ENCODE results near the gene ARSG.

Gene ARSG

GRCh38 chr17:68427575-68427974 is 136.3 kb downstream of the ARSG start:
- no peak for DNase-seq (ENCODE audit: low read depth, low spot score)

DNA sequence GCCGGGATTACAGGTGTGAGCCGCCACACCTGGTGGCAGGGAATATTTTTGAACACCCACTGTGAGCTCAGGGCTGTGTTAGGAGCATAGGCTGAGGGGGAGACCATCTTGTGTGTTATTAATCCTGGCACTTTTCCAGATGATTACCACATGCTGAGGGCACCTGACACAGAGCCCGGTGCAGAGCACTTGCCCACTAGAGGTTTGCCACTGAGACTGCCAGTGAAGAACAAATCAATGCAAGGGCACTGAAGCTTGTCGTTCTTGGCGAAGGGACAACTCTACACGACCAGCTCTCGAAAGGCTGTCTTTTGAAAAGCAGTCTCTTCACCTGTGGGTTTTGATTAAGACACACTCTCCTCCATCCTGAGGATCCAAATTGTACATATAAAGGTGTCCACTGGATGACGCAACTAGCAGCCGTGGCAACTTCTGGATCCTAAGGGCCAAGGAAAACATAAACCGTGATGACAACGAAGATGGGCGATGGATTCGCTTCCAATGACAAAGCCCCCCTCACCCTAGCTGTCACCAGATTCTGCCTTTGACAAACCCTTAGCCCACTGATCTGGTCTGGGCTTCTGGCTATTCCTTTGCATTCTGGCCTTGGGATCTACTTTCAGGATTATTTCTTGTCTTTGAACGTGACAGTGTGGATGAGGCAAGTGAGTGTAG is 137.3 kb downstream of the ARSG start:
- DNase-seq (ENCODE audit: low read depth, low spot score) = no peak

DNA sequence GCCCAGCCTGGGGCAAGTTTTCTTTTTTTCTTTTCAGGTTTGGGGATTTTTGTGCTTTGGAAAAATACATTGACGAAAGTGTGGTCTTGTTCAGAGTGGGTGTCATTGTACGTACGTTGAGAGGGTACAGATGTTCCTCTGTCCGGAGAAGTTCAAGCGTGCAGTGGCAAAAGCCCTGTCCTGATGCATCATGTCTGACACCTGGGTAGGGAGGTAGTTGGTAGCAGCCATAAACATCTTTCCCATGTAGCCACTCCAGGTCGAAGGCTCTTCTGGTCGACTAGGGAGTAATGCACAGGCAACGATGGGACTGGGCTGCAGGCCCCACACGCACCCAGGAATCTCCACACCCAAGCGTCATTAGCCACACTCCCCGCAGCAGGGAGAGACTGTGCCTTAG is 138.6 kb downstream of the ARSG start:
- DNase-seq (ENCODE audit: low read depth, low spot score) = no peak

GRCh38 chr17:68431045-68431608 is 139.8 kb downstream of the ARSG start:
- no peak for DNase-seq (ENCODE audit: low read depth, low spot score)

DNA sequence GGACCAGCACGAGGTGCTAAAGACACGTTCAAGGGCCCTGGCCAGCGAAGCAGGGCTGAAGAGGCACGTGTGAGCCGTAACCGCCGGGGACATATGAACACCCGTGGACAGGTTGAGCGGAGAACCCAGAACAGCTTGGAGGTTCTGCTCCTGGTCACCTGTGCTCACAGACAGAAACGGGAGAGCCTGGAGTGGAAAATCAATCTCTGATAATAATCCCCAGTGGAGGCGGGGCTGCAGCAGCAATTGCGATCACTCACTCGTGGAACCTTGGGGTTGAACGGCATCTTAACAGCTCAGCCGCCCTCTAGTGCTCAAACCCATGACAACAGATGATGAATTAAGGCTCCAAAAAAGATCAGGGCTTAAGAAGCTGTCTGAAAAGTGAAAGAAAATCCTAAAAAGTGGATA is 140.4 kb downstream of the ARSG start:
- DNase-seq (ENCODE audit: low read depth, low spot score) = peak; percentile 49

GRCh38 chr17:68432086-68432864 is 141.0 kb downstream of the ARSG start:
- no peak for DNase-seq (ENCODE audit: low read depth, low spot score)

- no peak for DNase-seq (ENCODE audit: low read depth, low spot score)
These were observed 141.9 kb downstream of the ARSG start for GRCh38 chr17:68433211-68433610.

DNA sequence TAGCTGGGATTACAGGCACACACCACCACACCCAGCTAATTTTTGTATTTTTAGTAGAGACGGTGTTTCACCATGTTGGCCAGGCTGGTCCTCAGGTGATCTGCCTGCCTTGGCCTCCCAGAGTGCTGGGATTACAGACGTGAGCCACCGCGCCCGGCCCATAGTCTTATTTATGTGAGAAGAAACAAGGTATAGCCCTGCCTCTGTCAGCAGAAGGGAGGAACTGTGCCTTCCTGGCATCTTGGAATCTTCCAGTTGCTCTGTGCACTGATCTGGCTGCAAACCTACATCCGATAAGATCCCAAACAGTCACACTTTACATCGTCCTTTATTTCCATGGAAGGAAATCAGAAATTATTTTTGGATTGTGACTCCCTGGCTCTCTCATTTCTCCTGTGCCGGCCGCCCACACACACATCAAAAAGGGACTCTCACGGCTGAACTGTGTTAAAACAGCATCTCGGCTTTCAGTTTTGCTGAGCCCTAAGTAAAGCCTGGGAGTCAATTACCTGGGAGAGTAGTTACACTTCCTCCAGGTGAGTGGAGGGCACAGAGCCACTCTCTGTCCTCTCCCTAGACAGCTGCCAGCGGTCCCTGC is 142.7 kb downstream of the ARSG start:
- DNase-seq (ENCODE audit: low read depth, low spot score) = no peak

- DNase-seq (ENCODE audit: low read depth, low spot score) = no peak
These were observed 144.1 kb downstream of the ARSG start for GRCh38 chr17:68435361-68435760.

GRCh38 chr17:68435876-68436842 is 144.9 kb downstream of the ARSG start:
- peak; percentile 84 for DNase-seq (ENCODE audit: low read depth, low spot score)

GRCh38 chr17:68437979-68438822 is 146.9 kb downstream of the ARSG start:
- no peak for DNase-seq (ENCODE audit: low read depth, low spot score)

DNA sequence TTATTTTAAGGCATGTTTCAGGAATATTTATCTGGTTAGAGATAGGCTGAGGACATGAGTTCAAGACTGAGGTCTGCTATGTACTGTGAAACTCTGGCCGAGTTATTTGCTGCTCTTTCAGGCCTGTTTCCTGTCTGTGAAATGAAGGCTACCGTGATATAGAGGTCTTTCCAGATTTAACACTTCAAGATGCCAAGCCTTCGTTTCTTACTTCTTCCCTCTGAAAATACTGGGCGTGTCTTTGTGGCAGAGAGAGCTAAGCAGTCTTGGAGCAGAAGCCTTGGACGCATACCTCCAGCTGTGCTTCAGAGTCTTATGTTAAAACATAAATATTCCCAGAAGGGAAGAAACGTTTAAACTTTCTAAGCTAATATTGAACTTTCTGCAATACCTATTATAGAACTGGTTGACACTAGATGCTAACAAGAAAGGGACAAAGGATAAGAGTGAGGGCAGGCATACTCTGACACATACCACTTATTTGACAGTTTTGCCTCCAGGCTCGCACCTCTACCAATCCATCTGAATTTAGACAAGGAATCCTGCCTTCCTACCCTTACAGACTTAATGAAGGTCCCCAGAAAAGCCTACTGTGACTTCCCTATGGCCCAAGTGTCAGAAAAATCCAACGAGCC is 148.5 kb downstream of the ARSG start:
- DNase-seq (ENCODE audit: low read depth, low spot score) = no peak

DNA sequence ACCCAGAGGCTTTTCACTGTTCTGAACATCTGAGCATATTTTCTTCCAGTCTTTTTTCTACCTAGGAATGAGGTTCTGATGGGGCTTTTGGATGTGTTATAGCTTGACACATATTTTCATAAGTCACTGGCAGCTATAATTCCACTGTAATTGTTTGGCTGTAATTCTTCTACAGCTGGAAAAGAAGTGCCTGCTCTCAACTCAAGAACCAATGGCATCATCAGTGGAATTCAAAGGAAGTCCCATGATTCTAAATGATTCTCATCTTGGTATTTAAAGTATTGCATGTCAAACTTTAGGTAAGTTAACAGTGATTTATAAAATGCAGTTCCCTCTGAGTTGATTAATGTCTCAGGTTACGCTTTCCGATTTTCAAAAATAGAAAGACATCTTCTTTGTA is 149.2 kb downstream of the ARSG start:
- DNase-seq (ENCODE audit: low read depth, low spot score) = no peak

GRCh38 chr17:68441070-68441770 is 149.9 kb downstream of the ARSG start:
- DNase-seq (ENCODE audit: low read depth, low spot score) = no peak

GRCh38 chr17:68443972-68444464 is 152.7 kb downstream of the ARSG start:
- DNase-seq (ENCODE audit: low read depth, low spot score) = no peak

GRCh38 chr17:68445671-68446070 is 154.4 kb downstream of the ARSG start:
- no peak for DNase-seq (ENCODE audit: low read depth, low spot score)

GRCh38 chr17:68446626-68447041 is 155.3 kb downstream of the ARSG start:
- DNase-seq (ENCODE audit: low read depth, low spot score) = no peak

DNA sequence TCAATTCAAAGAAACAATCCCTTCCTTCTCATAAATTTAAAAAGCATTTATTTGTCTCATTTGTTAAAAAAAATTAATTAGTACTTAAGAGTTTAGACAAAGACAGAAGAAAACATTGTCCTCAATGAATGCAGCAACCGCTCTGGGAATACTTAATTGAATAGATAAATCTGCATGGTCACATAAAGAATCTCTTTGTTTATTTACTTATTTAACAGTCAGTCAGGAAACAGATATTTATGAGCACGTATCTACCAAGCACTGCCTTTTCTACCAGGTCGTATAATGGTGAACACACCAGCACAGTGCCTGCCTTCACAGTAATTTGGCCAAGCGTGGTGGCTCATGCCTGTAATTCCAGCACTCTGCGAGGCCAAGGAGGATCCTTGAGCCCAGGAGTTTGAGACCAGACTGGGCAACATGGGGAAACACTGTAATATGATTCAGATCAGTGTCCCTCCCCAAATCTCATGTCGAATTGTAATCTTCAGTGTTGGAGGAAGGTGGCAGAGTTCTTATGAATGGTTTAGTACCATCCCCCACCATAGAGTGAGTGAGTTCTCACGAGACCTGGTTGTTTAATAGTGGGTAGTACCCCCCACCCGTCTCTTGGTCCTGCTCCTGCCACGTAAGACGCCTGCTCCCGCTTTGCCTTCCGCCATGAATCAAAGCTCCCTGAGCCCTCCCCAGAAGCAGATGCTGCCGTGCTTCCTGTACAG is 157.9 kb downstream of the ARSG start:
- DNase-seq (ENCODE audit: low read depth, low spot score) = no peak
